Breast epithelium (tissue), 4 donors: ENCODE data around the gene ZSWIM3. TPM values are rescaled to one million over a fixed set of nuclear protein-coding genes. Genes with fewer than 3 reads are reported as not detected.

Experiments
- DNase-seq, 2 donors: peaks; one replicate each; pipeline ENCODE4 v3.0.0-alpha.2; 2019; ENCODE audit warnings: low spot score in 2 of 2
- H3K27ac ChIP-seq, 2 donors: fragments of 200-600 bp; sonication (generic) in 1 of 2; one replicate each; pipeline ENCODE4 v1.5.1; 2016 to 2019; ENCODE audit warnings: mild to moderate bottlenecking in 1 of 2
- H3K27me3 ChIP-seq, 2 donors: fragments of 200-600 bp; sonication (generic) in 1 of 2; one replicate each; pipeline versions ENCODE4 v1.5.1 to v1.6.0; 2017 to 2019; ENCODE audit warnings: control low read depth in 1 of 2, mild to moderate bottlenecking in 1 of 2
- H3K36me3 ChIP-seq: fragments of 200-600 bp; one replicate; pipeline ENCODE4 v1.5.1; 2019
- H3K4me1 ChIP-seq, 2 donors: fragments of 200-600 bp; sonication (generic); one replicate each; pipeline ENCODE4 v1.5.1; 2016 to 2019; ENCODE audit warnings: control low read depth in 1 of 2
- H3K4me3 ChIP-seq, 3 donors: fragments of 200-600 bp; sonication (generic); 1 replicate in 2 of 3; 2 replicates in 1 of 3; pipeline ENCODE4 v1.5.1; 2016 to 2019; ENCODE audit warnings: mild to moderate bottlenecking in 3 of 3, moderate library complexity in 2 of 3
- H3K9me3 ChIP-seq, 2 donors: fragments of 200-600 bp; sonication (generic) in 1 of 2; one replicate each; pipeline ENCODE4 v1.5.1; 2016 to 2019; ENCODE audit warnings: control low read depth in 1 of 2
- CTCF ChIP-seq, 3 donors: fragments of 450-650 bp; IDR thresholded peaks; one replicate each; pipeline ENCODE4 v1.5.1; 2016 to 2017; ENCODE audit warnings: antibody characterized with exemption in 3 of 3, mild to moderate bottlenecking in 3 of 3, moderate library complexity in 3 of 3
- POLR2A ChIP-seq: fragments of 450-650 bp; IDR thresholded peaks from one replicate; pipeline ENCODE4 v1.6.1; 2016; ENCODE audit warnings: antibody characterized with exemption, mild to moderate bottlenecking, moderate library complexity
- POLR2AphosphoS5 ChIP-seq, 3 donors: sonication (generic); formaldehyde crosslinking; IDR thresholded peaks; one replicate each; pipeline ENCODE4 v1.6.1; 2017; ENCODE audit warnings: antibody characterized with exemption in 3 of 3
- intact Hi-C: fragments of 100-400 bp; cut with DNase I; formaldehyde crosslinking; loops from one replicate; pipeline ENCODE4 v1.15.1; 2023; ENCODE audit warnings: low total_unique reads
- total RNA-seq, 3 donors: library from RNA; depleted of rRNA; stranded (reverse); fragments of >200 nt; gene quantifications; one replicate each; pipeline ENCODE4 v1.1.0, GENCODE V29; 2016

Gene ZSWIM3
- total RNA-seq, 3 donors from 2014 or later: 1.9 to 5.4 (median 4.9) TPM

- H3K27me3 ChIP-seq: no peaks in the 10 kb centered on the region
- H3K9me3 ChIP-seq: no peaks in the 10 kb centered on the region
- peak overlapping the region in 1 of 2 donors; percentile 87 for H3K27ac ChIP-seq
- H3K4me1 ChIP-seq: peaks cover 0 to 7% of the 10 kb centered on the region in 2 donors
- DNase-seq: no peak
- TF ChIP-seq POLR2A (no peak), POLR2AphosphoS5 (IDR thresholded peaks at IDR 0.05) (no peak), CTCF (IDR thresholded peaks at IDR 0.05) (no peak)
- no peaks in the 10 kb centered on the region for H3K36me3 ChIP-seq
- no peak overlapping the region for H3K4me3 ChIP-seq
- intact Hi-C loops: no loop called here
These were observed 64.1 kb downstream of the ZSWIM3 start for GRCh38 chr20:45921337-45922189.

- Histone ChIP-seq H3K27ac (peak overlapping the region; percentile 54 to 86), H3K4me3 (peak overlapping the region in 2 of 3 donors; percentile 16 to 39), H3K4me1 (peaks cover 0 to 7% of the 10 kb centered on the region in 2 donors), H3K27me3 (no peaks in the 10 kb centered on the region), H3K36me3 (no peaks in the 10 kb centered on the region), H3K9me3 (no peaks in the 10 kb centered on the region)
- intact Hi-C loops: no loop called here
- no peak for TF ChIP-seq CTCF (IDR thresholded peaks at IDR 0.05)
- no peak for TF ChIP-seq POLR2A
- TF ChIP-seq POLR2AphosphoS5 (IDR thresholded peaks at IDR 0.05): no peak
- no peak for DNase-seq
These were observed 67.2 kb downstream of the ZSWIM3 start for GRCh38 chr20:45924391-45925261.

GRCh38 chr20:45925821-45926506 lies 68.5 kb downstream of the ZSWIM3 start:
- no peak for TF ChIP-seq POLR2A
- no peak for TF ChIP-seq POLR2AphosphoS5 (IDR thresholded peaks at IDR 0.05)
- no peak for TF ChIP-seq CTCF (IDR thresholded peaks at IDR 0.05)
- peak overlapping the region; percentile 7 to 86 for H3K27ac ChIP-seq
- intact Hi-C loops: no loop called here

GRCh38 chr20:45926731-45927070 lies 69.3 kb downstream of the ZSWIM3 start:
- H3K4me3 ChIP-seq: no peak overlapping the region
- TF ChIP-seq POLR2A (no peak), CTCF (IDR thresholded peaks at IDR 0.05) (no peak), POLR2AphosphoS5 (IDR thresholded peaks at IDR 0.05) (no peak)
- intact Hi-C loops: no loop called here
- H3K9me3 ChIP-seq: no peaks in the 10 kb centered on the region
- peaks cover 0 to 3% of the 10 kb centered on the region in 2 donors for H3K4me1 ChIP-seq
- no peaks in the 10 kb centered on the region for H3K27me3 ChIP-seq
- no peak for DNase-seq
- H3K36me3 ChIP-seq: no peaks in the 10 kb centered on the region
- no peak overlapping the region for H3K27ac ChIP-seq

More at GRCh38 chr20:45925821-45926506, 68.5 kb downstream of the ZSWIM3 start:
- H3K4me3 ChIP-seq: no peak overlapping the region
- H3K27me3 ChIP-seq: no peaks in the 10 kb centered on the region
- H3K9me3 ChIP-seq: no peaks in the 10 kb centered on the region
- DNase-seq: no peak
- H3K36me3 ChIP-seq: no peaks in the 10 kb centered on the region
- peaks cover 0 to 3% of the 10 kb centered on the region in 2 donors for H3K4me1 ChIP-seq
